Activated T-cell treated with anti-CD3 and anti-CD28 coated beads for 24 hours (primary cell): ENCODE results near the gene HRC.
"Not testable (repeated sequence)": the region's sequence is repeated elsewhere in the genome, so short reads cannot be mapped to it uniquely, and the experiment has no call there.

Source experiments
- DNase-seq: peaks from one replicate; pipeline ENCODE4 v3.0.0-alpha.2; 2020; ENCODE audit warnings: low read depth

The HRC gene

DNA sequence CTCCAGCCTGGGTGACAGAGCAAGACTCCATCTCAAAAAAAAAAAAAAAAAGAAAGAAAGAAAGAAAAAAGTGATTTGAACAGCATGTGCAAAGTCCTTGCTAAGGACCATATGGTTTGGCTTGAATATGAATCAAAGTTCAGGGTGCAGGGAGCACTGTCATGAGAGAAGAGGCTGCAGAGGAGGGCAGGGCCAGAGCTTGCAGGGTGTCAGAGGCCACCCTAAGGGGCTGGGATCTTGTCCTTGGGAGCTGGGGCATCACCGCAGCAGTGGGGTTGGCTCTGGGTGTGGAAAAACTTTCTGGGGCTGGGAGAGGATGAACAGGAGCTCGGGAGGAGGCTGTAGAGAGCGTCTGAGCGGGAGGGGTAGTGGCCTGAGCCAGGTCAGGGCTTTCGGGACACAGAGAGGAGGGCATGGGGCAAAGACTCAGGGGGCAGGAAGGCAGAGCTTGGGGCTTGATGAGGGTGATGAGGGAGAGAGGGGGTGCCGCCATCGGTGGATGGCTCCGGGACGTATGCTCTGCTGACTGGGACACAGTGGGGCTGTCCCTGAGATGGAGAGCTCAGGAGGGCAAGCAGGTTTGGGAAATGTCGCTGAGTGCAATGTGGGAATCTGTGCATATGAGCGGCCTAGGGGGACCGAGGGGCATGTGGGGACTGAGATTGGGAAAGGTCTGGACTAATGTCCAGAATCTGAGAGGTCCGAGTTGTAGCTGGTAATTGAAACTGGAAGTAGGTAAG, 5.4 kb upstream of the HRC start:
- no peak for DNase-seq

DNA sequence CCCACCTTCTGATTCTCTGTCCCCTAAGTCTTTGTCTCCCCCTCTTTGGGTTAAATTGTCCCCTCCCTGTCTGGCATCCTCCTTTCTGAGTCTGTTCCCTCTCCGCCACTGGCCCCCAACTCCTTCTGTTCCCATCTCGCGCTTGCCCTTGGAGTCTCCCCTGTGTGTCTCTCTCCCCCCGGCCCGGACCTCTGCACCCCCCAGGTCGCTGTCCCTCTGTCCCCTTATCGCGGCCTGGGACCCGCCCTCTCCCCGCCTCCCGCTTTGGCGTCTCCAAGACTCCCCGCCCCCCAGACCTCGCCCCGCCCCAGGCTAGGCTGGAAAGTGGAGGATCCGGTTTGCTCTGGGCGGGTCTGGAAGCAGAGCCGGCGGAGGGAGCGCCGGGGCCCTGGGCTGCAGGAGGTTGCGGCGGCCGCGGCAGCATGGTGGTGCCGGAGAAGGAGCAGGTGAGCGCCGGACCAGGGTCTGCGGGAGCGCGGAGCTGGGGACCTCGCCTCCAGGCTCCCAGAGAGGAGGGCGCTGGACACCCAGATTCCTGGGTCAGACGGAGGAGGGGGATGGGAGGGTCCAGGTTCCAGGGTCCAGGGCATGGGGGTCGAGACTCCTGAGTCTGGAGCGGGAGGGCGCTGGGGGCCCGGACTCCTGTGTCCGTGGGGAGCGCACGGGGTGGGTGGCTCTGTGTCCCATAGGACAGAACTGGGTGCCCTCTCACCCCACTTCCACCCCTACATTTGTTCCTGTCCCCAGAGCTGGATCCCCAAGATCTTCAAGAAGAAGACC, 2.4 kb upstream of the HRC start, which contains the start of gene TRPM4:
Gene TRPM4 (plus strand): TSS at position 348 of the 780 bp plus-strand sequence. CDS start 75 bp downstream, at position 423.
- DNase-seq: peak; percentile 48

DNA sequence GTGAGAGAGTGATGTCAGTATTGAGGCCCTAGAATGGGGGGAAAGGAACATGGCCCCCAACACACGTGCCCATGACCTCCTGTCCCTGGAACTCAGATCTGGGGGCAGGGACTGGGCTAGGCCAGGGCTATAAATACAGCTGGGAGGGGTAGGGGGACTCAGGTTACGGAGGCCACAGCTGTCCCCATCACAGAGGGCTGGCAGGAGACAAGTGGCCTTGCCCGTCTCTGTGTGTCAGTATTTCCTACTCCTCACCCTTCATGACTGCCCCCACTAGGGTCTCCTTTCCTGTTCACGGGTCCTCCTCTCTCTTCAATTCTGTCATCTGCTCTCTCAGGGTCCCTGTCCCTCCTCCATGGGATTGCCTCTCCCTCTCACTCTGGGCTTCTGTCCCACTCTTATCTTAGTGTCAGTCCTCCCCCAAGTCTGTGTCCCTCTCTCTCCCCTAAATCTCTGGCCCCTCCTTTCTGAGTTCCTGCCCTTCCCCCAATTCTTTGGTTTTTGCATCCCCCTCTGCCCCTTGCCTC, 687 bp upstream of the HRC start:
- no peak for DNase-seq

DNA sequence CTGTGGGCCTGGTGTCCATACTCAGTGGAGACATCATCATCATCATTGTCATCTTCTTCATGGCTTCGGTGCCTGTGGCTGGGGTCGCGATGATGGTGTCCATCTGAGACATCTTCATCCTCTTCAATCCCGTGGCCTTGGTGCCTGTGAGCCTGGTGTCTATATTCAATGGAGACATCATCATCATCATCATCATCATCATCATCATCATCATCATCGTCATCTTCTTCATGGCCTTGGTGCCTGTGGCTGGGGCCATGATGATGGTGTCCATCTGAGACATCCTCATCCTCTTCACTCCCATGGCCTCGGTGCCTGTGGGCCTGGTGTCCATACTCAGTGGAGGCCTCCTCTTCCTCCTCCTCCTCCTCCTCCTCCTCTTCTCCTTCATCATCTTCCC, 917 bp downstream of the HRC start:
- DNase-seq: no peak

DNA sequence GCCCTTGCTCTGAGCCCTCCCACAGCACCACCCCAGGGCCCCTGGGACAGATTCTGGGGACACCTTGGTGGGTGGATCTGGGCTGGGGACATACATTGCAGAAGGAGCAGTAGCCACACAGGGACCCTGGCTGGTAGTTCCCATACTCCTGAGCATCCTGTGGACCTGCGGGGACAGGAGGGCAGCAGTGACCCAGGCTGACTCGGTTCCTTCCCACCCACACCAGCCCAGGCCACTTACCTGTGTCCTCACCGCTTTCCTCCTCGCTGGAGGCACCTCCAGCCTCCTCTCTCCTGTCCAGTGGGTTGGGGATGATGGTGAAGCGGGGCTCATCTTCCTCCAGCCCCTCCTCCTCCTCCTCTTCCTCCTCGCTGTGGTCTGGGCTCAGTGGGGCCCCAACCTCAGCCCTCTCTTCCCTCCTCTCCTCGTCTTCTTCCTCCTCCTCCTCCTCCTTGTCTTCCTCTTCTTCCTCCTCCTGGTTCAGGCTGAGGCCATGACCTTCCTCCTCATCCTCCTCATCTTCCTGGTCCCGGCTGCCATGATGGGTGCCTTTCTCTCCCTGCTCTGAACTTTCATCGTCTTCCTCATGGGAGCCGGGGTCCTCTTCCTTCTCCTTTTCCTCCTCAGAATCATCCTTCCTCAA, 1.9 kb downstream of the HRC start:
- DNase-seq: no peak

DNA sequence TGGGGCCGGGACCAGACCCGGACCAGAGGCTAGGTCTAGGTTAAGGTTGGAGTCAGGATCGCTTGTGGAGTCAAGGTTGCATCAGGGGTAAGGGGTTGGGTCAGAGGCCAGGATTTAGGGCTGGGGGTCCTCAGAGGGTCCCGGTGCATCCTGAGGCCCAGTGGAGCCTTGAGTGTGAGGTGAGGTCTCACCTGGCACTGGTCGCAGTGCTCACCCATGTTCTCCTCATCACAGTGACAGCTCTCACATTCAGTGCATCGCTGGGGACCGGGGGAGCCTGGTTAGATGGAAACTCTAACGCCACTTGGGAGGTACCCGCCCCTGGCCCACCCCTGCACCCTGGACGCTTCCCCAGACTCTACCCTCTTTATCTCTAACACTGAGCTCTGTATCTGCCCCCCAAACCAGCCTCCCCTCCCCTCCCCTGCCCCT, 3.1 kb downstream of the HRC start:
- DNase-seq: no peak

DNA sequence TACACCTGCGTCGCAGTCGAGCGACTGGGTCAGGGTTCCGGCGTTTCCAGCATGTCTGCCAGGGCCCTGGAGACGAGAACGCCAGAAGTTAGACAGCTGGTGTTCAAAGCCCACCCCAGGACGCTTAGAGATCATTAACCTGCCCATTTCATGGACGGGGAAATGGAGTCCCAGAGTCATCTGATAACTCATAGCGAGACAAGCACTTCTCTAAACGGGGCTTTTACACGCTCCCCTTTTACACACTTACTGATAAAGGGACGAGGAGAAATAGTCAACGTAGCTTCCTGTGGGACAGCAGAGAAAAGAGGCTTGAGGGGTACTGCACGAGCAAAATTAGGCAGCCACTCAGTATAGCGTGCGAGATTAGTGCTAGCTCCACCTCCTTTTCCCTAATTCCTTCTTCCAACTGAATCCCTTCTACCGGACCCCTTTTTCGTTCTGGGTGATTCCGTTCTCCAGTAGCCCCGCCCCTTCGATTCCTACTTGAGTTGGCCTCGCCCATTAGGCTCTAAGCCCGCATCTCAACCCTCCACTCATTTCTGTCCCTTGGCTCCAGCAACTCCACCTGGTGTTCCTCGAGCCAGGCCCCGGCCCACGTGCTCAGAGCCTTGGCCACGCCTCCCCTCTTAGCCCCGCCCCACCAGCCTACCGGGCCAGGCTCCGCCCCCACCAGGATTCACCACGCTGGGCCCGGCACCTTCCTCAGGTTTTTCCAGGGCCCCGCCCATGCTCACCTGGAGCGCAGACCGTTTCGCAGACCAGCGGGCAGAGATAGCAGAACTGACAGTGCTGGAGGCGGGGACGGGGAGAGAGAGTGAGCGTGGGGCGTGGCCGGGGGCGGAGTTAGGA, 3.7 kb downstream of the HRC start:
- DNase-seq: no peak

DNA sequence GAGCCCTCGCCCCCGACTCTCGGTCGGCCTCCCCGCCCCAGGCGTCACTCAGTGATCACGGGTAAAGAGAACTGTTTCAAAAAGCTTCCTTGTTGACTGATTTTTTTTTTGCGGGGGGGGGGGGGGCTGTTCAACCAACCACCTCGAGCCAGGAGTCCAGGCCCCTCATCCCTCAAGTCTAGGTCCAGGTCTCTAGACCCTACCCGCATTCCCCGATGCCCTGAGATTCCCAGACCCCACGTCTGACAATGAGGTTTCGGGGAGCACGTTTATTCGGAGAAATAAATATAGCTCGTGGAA, 4.3 kb downstream of the HRC start:
- no peak for DNase-seq

DNA sequence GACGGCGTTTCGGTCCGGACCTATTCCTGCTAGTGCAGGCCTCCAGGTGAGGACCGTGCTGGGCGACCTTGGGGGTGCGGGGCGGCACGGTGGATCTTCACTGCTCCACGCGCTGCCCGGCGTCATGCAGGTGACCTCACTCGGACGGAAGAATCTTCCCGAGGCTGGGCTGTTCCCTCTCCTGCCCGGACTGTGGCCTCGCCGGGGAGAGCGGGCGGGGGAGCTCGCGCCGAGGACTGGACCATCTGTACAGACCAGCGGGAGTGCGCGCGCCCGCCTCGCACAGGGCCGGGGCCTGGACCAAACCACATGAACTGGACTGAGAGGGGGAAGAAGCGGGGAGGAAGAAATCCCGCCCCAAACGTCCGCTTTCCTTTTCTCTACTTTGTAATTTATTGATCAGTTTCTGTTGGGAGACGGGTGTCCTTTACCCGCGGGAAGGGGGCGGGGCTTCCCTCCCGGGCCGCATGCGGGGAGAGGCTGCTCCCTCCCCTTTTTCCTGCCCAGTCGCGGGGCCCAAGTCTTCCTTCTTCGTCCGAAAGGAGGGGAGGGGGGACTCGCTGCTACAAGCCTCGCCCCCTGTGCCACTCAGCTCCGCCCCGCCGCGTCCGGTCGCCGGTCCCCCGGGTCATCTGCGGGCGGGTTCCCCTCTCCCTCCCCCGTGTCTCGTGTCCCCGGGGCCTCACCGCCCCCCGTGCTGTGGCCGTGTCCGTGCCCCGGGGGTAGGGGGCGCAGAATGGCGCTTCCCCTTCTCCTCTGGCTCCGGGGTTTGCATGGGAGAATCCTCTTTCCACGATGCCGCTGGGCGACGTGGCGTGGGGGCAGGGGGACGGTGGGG, 4.9 kb downstream of the HRC start:
- DNase-seq: no peak

DNA sequence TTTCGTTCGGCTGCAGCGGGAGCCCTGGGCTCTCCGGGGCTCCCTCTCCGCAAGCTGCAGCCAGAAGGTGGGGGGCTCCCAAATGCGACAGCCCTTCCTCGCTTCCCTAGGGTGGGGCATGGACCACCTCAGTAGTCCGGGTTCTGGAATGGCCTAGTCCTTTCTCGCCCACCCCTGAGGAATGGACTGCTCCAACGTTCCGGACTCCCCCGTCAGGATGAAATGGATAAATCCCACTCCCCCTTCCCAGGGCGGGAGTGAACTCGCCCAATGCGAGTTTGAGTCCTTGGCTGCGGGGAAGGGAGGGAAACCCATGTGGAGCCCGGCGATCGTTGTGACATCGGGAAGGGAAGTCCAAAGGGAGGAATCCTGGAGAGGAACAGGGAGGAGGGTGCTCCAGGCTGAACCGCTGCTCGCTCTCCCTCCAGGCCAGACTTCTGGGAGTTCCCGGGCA, 5.5 kb downstream of the HRC start:
- no peak for DNase-seq

DNA sequence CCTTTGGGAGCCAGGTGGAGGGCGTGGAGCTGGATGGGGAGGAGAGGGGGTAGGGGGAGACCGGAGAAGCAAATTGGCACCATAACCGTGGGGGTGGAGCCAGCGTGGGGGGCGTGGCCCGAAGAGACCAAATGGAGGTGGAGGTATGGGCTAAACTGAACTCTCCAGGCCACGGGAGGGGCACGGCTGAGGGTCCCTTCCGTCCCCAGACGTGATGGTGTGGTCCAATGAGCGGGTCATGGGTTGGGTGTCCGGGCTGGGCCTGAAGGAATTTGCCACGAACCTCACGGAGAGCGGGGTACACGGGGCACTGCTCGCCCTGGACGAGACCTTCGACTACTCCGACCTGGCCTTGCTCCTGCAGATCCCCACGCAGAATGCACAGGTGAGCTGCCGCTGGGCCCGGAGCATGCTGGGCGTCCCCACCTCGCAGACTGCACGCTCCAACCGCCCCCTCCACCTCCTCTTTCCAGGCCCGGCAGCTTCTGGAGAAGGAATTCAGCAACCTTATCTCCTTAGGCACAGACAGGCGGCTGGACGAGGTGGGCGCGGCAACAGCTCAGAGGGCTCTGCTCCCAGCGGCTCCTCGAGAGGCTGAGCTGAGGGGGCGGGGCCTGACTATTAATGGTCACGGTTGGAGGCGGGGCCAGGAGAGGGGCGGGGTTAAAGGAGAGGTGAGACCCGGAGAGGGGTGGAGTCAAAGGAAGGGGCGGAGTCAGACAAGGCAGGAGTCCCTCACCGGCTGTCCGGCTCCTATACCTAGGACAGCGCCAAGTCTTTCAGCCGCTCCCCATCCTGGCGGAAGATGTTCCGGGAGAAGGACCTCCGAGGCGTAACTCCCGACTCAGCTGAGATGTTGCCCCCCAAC, 6.2 kb downstream of the HRC start:
- DNase-seq: peak; percentile 73

DNA sequence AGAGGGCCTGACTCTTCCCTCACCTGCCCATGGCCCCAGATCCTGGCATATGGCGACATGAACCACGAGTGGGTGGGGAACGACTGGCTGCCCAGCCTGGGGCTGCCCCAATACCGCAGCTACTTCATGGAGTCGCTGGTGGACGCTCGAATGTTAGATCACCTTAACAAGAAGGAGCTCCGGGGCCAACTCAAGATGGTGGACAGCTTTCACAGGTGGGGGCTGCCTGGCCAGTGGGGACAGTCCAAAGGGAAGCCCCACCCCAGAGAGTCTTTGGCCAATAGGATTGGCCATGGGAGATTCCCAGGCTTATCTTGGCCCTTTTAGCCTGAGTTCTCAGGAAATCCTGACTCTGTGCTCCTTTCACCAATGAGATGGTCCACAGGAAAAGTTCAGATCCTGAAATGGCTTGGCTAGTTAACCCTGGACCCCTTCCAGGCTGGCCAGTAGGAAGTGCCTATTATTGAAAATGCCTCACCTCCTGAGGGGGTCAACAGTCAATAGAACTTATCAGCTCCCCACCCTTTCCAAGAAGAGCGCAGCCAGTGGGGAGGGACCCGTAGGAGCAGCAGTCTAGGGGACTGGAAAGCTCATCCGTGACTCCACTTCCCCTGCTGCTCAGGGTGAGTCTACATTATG, 7.0 kb downstream of the HRC start:
- no peak for DNase-seq

DNA sequence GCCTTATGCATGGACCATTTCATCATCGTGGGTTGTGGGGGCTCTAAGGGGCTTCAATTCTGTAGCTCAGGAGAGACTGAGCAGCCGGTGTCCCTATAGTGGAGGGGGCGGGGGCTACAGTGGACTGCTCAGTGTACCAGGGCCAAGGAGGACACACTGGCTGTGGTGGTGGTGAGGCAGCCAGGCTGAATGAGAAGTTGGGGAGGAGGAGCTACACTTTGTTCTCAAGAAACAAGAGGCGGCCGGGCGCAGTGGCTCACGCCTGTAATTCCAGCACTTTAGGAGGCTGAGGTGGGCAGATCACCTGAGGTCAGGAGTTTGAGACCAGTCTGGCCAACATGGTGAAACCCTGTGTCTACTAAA, 8.8 kb downstream of the HRC start:
- DNase-seq: not testable (repeated sequence)

DNA sequence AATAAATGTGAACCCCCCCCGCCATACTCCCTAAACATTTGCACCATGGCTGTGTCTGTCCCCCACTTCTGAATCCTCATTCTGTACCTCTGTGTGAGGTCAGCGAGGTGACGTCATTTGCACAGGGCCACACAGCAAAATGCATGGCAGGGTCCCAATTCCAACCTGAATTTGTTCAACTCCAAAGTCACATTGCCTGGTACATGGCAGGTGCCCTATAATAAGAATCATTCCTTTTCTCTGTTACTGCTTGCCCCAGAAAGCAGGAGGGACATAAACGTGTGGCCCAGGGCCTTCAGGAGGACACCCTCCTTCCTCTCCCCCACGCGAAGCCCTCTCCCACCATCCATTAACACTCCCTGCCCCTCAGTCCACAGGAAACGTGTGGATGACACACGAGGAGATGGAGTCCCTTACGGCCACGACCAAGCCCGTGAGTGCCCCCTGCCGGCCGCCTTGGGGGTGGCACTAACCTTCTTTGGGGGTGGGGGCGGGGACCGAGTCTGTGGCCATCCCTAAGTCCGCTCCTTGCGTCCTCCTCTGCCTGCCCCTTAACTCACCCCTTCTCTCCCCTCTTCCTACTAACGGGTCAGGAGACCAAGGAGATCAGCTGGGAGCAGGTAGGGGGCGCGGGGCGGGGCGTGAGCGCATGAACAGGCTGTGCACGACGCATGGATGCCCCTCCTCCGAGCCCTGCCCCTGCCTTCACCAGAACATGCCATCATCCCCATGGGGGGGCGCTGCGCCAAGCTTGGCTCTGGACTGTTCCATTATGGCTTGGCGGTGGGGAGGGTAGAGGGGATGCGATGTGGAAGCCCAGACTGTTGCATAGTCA, 9.4 kb downstream of the HRC start:
- DNase-seq: peak; percentile 67

DNA sequence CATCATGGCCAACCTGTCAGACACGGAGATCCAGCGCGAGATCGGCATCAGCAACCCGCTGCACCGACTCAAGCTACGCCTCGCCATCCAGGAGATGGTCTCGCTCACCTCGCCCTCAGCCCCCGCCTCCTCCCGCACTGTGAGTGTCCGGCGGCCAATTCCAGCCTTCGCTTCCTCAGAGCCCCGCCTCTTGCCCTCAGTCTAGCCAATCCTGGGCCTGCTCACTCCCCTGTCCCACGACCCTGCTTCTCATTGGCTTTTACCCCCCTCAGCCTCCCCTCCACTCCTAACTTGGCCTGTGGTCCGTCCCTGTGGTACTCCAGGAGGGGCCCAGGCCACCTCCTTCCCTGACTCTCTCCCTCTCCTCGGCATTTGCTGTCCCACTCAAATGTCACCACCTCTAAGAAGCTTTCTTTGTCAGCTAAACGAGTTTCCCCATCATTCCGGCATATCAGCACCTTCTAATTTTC, 12.3 kb downstream of the HRC start:
- peak; percentile 61 for DNase-seq

DNA sequence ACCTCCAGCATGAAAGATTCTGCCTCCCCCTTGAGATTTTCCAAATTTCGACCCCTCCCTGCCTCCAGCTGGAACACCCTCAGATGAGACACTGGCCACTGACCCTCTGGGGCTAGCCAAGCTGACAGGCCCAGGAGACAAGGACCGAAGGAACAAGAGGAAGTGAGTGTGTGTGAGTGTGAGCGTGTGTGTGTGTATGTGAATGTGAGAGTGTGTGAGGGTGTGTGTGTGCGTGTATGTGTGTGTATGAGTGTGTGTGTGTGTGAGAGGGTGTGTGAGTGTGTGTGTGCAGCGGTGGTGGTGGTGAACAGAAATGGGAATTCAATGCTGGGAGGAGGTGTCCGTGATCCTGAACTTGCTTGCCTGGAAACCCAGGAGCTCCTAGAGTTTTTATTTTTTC, 13.8 kb downstream of the HRC start:
- DNase-seq: no peak

DNA sequence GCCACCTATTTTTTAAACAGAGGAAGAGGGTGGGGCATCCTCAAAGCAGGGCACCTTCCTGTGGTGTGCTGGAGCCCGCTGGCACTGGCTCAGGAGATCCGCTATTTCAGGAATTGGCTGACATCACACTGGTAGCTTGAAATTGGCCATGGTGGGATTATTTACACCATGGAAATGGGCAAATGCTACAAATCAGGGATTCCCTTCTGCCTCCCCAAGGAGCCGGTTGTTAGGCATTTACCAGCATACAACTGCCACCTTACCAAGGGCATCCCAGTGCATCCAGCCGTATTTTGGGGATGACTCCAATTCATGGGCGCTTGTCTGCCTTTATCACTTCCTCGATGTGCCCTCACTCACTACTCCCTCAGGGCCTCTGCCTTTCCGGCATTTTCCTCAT, 14.2 kb downstream of the HRC start:
- DNase-seq: no peak

DNA sequence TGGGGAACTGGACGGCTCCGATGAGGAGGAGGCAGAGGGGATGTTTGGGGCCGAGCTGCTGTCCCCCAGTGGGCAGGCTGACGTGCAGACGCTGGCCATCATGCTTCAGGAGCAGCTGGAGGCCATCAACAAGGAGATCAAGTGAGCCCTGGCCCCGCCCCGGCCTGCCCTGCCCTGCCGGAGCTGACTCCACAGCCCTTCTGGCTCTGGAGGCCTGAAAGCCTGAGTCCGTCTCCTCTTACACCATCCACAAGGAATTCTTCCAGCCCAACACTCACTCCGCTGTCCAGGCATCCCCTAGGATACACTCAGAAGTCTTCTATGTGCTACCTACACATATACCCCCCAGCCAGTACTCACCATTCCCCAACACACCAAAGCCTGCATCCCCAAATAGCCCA, 18.4 kb downstream of the HRC start:
- no peak for DNase-seq

DNA sequence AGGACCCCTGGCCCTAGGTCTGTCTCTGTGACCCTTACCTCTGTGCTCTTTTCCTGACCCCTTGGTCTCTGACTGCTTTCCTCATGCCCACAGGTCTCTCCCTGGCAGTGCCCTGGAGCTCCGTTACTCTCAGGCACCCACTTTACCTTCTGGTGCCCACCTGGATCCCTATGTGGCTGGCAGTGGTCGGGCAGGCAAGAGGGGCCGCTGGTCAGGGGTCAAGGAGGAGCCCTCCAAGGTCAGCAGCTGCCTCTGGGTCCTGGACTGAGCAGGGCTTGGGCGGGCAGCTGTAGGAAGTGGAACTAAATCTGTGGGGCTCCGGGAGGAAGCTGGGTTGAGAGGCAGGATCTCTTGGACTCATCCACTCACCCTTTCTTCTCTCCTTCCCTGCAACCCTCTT, 19.5 kb downstream of the HRC start:
- no peak for DNase-seq
